Calu3 (cell line): Measurements from ENCODE around the gene PROCA1. TPM values are rescaled to one million over a fixed set of nuclear protein-coding genes. Genes with fewer than 3 reads are reported as not detected.
"Not testable (repeated sequence)": the region's sequence is repeated elsewhere in the genome, so short reads cannot be mapped to it uniquely, and the experiment has no call there.

Source experiments
- BruUV-seq: library from RNA; stranded (reverse); fragments of 400-500 nt; replicated peaks from 2 replicates; lab custom pipeline; 2021; lab: Mats Ljungman, UMichigan
- CTCF ChIA-PET: fragments of 300-600 bp; sonication (Branson Sonifier 250); formaldehyde crosslinking; loops from one replicate; lab custom pipeline; 2022; ENCODE audit warnings: antibody characterized with exemption; lab: Charles Lee
- DNase-seq: peaks from one replicate; pipeline ENCODE4 v3.0.0; 2022
- H3K27ac Mint-ChIP-seq: one replicate; pipeline ENCODE4 v1.8.0; 2022; ENCODE audit warnings: mixed read lengths; ENCODE audit not compliant: unreplicated experiment
- H3K27me3 Mint-ChIP-seq: one replicate; pipeline ENCODE4 v1.8.0; 2022; ENCODE audit warnings: mixed read lengths; ENCODE audit not compliant: unreplicated experiment
- H3K36me3 Mint-ChIP-seq: one replicate; pipeline ENCODE4 v1.8.0; 2022; ENCODE audit warnings: mild to moderate bottlenecking, moderate library complexity, mixed read lengths; ENCODE audit not compliant: insufficient read depth, unreplicated experiment
- H3K4me1 Mint-ChIP-seq: one replicate; pipeline ENCODE4 v1.8.0; 2022; ENCODE audit warnings: mild to moderate bottlenecking, low read depth, mixed read lengths; ENCODE audit not compliant: unreplicated experiment
- H3K4me3 Mint-ChIP-seq: one replicate; pipeline ENCODE4 v1.8.0; 2022; ENCODE audit warnings: mild to moderate bottlenecking, low read depth, moderate library complexity, mixed read lengths; ENCODE audit not compliant: unreplicated experiment
- H3K9me3 Mint-ChIP-seq: one replicate; pipeline ENCODE4 v1.8.0; 2022; ENCODE audit warnings: low read depth, mixed read lengths; ENCODE audit not compliant: unreplicated experiment
- intact Hi-C: fragments of 100-400 bp; cut with micrococcal nuclease; formaldehyde crosslinking; loops from one replicate; pipeline ENCODE4 v1.10.0; 2022; ENCODE audit not compliant: unreplicated experiment
- total RNA-seq: library from RNA; stranded (reverse); gene quantifications from 2 replicates; pipeline ENCODE4 v1.2.3, GENCODE V29; 2022
- TF ChIP-seq, protein P1 (sequence below): fragments of 200-600 bp; IDR thresholded peaks from one replicate; pipeline ENCODE4 v1.8.0; 2022; ENCODE audit warnings: antibody characterized with exemption; ENCODE audit not compliant: unreplicated experiment

PROCA1 gene
- total RNA-seq, 1 experiment from 2014 or later: 4.2 TPM

DNA sequence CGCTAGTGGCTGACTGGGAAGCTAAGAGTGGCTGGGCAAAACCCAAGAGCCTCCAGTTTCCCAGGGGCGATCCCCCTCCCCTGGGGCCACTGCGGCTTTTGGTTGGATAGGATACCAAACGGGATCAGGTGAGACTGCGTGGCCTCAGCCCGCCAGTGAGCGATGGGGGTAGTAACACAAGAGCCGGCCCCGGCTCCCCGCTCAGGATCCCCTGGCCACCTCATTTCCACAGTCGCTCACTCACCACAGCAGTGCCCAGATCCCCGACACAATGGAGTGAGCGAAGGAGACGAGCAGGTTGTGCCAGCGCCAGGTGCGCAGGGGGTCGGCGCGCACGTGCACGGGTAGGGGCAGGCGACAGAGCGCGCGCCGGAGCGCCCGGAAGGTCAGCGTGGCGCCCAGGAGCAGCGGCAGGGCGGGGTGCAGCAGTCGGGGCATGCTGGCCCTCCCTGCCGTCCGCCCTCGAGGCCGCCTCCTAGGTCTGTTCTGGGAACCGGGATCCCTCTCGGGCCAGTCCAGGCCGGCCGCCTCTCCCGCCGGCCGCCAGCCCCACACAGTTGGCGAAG, 14.1 kb upstream of the PROCA1 start:
- Mint-ChIP-seq H3K36me3 (peaks cover 85% of the 10 kb centered on the region), H3K9me3 (no peaks in the 10 kb centered on the region), H3K4me3 (peak overlapping the region; percentile 89), H3K27me3 (no peaks in the 10 kb centered on the region), H3K4me1 (peaks cover 37% of the 10 kb centered on the region), H3K27ac (peak overlapping the region; percentile 99)
- CTCF ChIA-PET: interaction anchor here (0.6 to 4.8 kb wide), 9 partner anchors 23 to 392 kb away, joined by 3 to 228 read pairs (median 14); partner anchors contain the start of gene PHF12
- BruUV-seq: no TSS peak
- TF ChIP-seq, protein P1, sequence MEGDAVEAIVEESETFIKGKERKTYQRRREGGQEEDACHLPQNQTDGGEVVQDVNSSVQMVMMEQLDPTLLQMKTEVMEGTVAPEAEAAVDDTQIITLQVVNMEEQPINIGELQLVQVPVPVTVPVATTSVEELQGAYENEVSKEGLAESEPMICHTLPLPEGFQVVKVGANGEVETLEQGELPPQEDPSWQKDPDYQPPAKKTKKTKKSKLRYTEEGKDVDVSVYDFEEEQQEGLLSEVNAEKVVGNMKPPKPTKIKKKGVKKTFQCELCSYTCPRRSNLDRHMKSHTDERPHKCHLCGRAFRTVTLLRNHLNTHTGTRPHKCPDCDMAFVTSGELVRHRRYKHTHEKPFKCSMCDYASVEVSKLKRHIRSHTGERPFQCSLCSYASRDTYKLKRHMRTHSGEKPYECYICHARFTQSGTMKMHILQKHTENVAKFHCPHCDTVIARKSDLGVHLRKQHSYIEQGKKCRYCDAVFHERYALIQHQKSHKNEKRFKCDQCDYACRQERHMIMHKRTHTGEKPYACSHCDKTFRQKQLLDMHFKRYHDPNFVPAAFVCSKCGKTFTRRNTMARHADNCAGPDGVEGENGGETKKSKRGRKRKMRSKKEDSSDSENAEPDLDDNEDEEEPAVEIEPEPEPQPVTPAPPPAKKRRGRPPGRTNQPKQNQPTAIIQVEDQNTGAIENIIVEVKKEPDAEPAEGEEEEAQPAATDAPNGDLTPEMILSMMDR: no peak
- DNase-seq: peak; percentile 76
- intact Hi-C loops: loop anchor here (10.0 kb wide), 3 partner anchors 79 to 389 kb away; no protein-coding TSS in a partner anchor

DNA sequence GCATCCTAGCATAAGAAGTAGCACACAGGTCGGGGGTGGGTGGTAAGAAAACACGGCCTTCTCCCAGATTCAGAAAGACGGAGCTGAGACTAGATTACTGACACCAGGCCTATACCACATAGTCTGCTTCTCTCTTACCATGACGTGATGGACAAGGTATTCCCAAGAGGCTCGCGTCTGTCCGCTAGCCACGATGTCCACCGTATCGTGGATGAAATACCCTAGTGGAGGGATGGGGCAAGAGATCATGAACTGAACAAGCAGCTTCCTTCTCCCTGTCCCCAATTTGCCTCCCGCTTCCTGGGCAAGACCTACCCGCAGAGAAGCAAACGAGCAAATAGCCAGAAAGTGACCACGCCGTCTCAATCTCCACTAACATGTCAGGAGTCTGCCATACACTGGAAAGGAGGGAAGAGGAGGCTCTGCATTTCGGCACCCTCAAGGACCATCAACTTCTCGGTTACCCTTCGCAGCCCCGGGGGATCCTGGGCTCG, 13.5 kb upstream of the PROCA1 start:
- no peaks in the 10 kb centered on the region for H3K9me3 Mint-ChIP-seq
- H3K36me3 Mint-ChIP-seq: peaks cover 90% of the 10 kb centered on the region
- peak overlapping the region; percentile 89 for H3K4me3 Mint-ChIP-seq
- CTCF ChIA-PET: interaction anchor here (4.8 kb wide), 1 partner anchor 23 kb away, joined by 228 read pairs; no protein-coding TSS in a partner anchor
- no peak for DNase-seq
- peak overlapping the region; percentile 99 for H3K27ac Mint-ChIP-seq
- intact Hi-C loops: loop anchor here (10.0 kb wide), 3 partner anchors 80 to 390 kb away; no protein-coding TSS in a partner anchor
- TF ChIP-seq, protein P1: peak; percentile 13
- H3K4me1 Mint-ChIP-seq: peaks cover 37% of the 10 kb centered on the region
- no peaks in the 10 kb centered on the region for H3K27me3 Mint-ChIP-seq
- BruUV-seq: no TSS peak

DNA sequence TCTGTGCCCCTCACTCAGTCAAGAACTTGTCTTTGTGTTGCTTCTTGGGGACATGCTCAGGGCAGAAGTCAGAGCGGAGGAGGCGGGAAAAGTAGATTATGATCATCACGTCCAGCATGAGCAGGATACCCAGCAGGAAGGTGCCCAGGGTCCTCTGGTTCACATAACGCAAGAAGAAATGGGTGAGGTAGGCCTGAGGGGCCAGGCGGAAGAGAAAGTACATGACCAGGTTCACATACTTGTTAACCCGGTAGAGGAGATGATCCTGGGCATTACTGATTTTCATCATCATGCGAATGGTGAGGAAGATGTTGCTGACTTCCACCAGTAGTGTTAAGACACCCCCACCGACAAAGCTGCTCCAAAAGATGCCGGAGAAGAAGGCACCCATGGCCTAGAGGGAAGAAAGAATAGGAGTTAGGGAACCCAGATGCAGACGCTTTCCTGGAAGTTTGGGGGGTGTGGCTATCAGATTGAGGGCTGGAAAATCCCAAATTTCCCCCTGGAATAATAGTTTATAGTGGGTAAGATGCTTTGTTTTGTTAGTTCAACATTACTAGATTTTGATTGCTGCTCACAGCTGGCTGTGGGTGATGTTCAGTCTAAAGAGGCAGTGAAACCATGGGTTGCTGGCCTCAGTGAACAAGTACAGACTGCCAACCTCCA, 12.9 kb upstream of the PROCA1 start:
- Mint-ChIP-seq H3K4me1 (peaks cover 33% of the 10 kb centered on the region), H3K4me3 (peak overlapping the region; percentile 89), H3K27me3 (no peaks in the 10 kb centered on the region), H3K9me3 (no peaks in the 10 kb centered on the region), H3K27ac (peak overlapping the region; percentile 99), H3K36me3 (peaks cover 96% of the 10 kb centered on the region)
- DNase-seq: no peak
- TSS peak; percentile 60 for BruUV-seq
- intact Hi-C loops: loop anchor here (5.0 to 10.0 kb wide), 4 partner anchors 80 to 390 kb away; no protein-coding TSS in a partner anchor
- TF ChIP-seq, protein P1: no peak
- CTCF ChIA-PET: interaction anchor here (4.8 kb wide), 1 partner anchor 24 kb away, joined by 228 read pairs; no protein-coding TSS in a partner anchor

DNA sequence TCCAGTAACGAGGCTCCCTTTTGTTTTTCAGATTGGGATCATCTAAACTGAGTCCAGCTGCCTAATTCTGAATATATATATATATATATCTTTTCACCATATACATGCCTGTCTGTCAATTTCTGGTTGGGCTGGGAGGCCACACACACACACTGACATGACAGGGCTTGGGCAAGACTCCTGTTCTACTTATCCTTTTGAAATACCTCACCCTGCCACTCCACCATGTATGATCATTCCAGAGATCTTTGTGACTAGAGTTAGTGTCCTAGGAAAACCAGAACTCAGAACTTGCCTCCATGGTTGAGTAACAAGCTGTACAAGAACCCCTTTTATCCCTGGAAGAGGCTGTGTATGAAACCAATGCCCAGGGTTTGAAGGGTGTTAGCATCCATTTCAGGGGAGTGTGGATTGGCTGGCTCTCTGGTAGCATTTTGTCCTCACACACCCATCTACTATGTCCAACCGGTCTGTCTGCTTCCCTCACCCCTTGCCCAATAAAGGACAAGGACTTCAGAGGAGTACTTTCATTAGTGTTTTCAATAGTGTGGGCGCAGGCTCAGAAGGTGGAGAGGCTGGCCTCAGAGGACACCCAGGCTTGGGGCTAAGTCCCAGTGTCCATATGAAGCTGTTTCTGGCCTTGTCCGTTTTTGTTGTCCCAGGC, 12.3 kb upstream of the PROCA1 start:
- intact Hi-C loops: loop anchor here (5.0 to 10.0 kb wide), 4 partner anchors 81 to 391 kb away; no protein-coding TSS in a partner anchor
- CTCF ChIA-PET, H3K9me3 Mint-ChIP-seq, DNase-seq, H3K27me3 Mint-ChIP-seq, BruUV-seq: not testable (repeated sequence)
- H3K27ac Mint-ChIP-seq: peak overlapping the region; percentile 99
- H3K4me1 Mint-ChIP-seq: peaks cover 33% of the 10 kb centered on the region
- H3K36me3 Mint-ChIP-seq: peaks cover 100% of the 10 kb centered on the region
- peak overlapping the region; percentile 89 for H3K4me3 Mint-ChIP-seq
